IPS-18c (cell line): ENCODE results near the gene RNF183.
"Not testable (repeated sequence)": the region's sequence is repeated elsewhere in the genome, so short reads cannot be mapped to it uniquely, and the experiment has no call there.

Experiments
- H3K4me3 ChIP-seq: 2 replicates; pipeline ENCODE4 v1.7.0; 2013; ENCODE audit warnings: low read depth, mild to moderate bottlenecking, low read length, moderate library complexity; ENCODE audit not compliant: insufficient read depth
- H3K9me3 ChIP-seq: one replicate; pipeline ENCODE4 v1.6.1; 2013; ENCODE audit warnings: mild to moderate bottlenecking, low read length, moderate library complexity; ENCODE audit not compliant: control insufficient read depth, insufficient read depth

The RNF183 gene

GRCh38 chr9:113296796-113297558 is 6.2 kb downstream of the RNF183 start:
- no peak overlapping the region for H3K4me3 ChIP-seq

GRCh38 chr9:113296247-113296646 is 6.9 kb downstream of the RNF183 start:
- H3K4me3 ChIP-seq: not testable (repeated sequence)

More at GRCh38 chr9:113296796-113297558, 6.2 kb downstream of the RNF183 start:
- H3K9me3 ChIP-seq: no peaks in the 10 kb centered on the region

GRCh38 chr9:113293285-113293878 is 9.8 kb downstream of the RNF183 start:
- H3K9me3 ChIP-seq: no peaks in the 10 kb centered on the region
- H3K4me3 ChIP-seq: no peak overlapping the region

More at GRCh38 chr9:113296247-113296646, 6.9 kb downstream of the RNF183 start:
- H3K9me3 ChIP-seq: not testable (repeated sequence)

- no peak overlapping the region for H3K4me3 ChIP-seq
- H3K9me3 ChIP-seq: no peaks in the 10 kb centered on the region
Observed at GRCh38 chr9:113290052-113290607, 13.0 kb downstream of the RNF183 start.

- no peak overlapping the region for H3K4me3 ChIP-seq
Observed at GRCh38 chr9:113289091-113289490, 14.1 kb downstream of the RNF183 start.

GRCh38 chr9:113281356-113281755 is 21.8 kb downstream of the RNF183 start:
- H3K4me3 ChIP-seq: no peak overlapping the region
- no peaks in the 10 kb centered on the region for H3K9me3 ChIP-seq

More at GRCh38 chr9:113289091-113289490, 14.1 kb downstream of the RNF183 start:
- no peaks in the 10 kb centered on the region for H3K9me3 ChIP-seq

- no peak overlapping the region for H3K4me3 ChIP-seq
Observed at GRCh38 chr9:113278840-113279239, 24.3 kb downstream of the RNF183 start.

GRCh38 chr9:113275157-113276131 is 27.7 kb downstream of the RNF183 start, which contains the start of the genes CDC26 and PRPF4:
Gene CDC26 (minus strand): TSS chr9:113275572. CDS start chr9:113272507, 3,065 bp downstream.
Gene PRPF4 (plus strand): TSS chr9:113275658. CDS start chr9:113275744, 86 bp downstream.
- peak within 1 kb of the TSS; percentile 97 for H3K4me3 ChIP-seq
- H3K9me3 ChIP-seq: no peaks in the 10 kb centered on the region

More at GRCh38 chr9:113278840-113279239, 24.3 kb downstream of the RNF183 start:
- no peaks in the 10 kb centered on the region for H3K9me3 ChIP-seq

GRCh38 chr9:113274474-113275156 is 28.6 kb downstream of the RNF183 start:
- peak overlapping the region; percentile 97 for H3K4me3 ChIP-seq
- H3K9me3 ChIP-seq: no peaks in the 10 kb centered on the region

GRCh38 chr9:113269871-113270270 is 33.3 kb downstream of the RNF183 start:
- Histone ChIP-seq H3K9me3 (no peaks in the 10 kb centered on the region), H3K4me3 (no peak overlapping the region)

GRCh38 chr9:113269355-113269754 is 33.8 kb downstream of the RNF183 start:
- no peaks in the 10 kb centered on the region for H3K9me3 ChIP-seq
- H3K4me3 ChIP-seq: no peak overlapping the region

GRCh38 chr9:113267911-113268566 is 35.1 kb downstream of the RNF183 start:
- Histone ChIP-seq H3K4me3 (no peak overlapping the region), H3K9me3 (no peaks in the 10 kb centered on the region)

- H3K9me3 ChIP-seq: no peaks in the 10 kb centered on the region
- no peak overlapping the region for H3K4me3 ChIP-seq
Observed at GRCh38 chr9:113266174-113266573, 37.0 kb downstream of the RNF183 start.

- no peaks in the 10 kb centered on the region for H3K9me3 ChIP-seq
- H3K4me3 ChIP-seq: no peak overlapping the region
Observed at GRCh38 chr9:113261917-113262671, 41.1 kb downstream of the RNF183 start.

- Histone ChIP-seq H3K9me3 (no peaks in the 10 kb centered on the region), H3K4me3 (no peak overlapping the region)
Observed at GRCh38 chr9:113258282-113258681, 44.9 kb downstream of the RNF183 start.
